IMR-90 (cell line): Measurements from ENCODE around the gene NUDT3.

Experiments used
- CHD1 ChIP-seq: IDR thresholded peaks from 2 replicates; pipeline ENCODE4 v1.6.1; 2012; ENCODE audit warnings: low read depth, low read length, improper control_type of control experiment
- FOS ChIP-seq: fragments of 150-350 bp; IDR thresholded peaks from 2 replicates; pipeline ENCODE4 v1.6.1; 2016; ENCODE audit warnings: low read depth, low read length

DNA sequence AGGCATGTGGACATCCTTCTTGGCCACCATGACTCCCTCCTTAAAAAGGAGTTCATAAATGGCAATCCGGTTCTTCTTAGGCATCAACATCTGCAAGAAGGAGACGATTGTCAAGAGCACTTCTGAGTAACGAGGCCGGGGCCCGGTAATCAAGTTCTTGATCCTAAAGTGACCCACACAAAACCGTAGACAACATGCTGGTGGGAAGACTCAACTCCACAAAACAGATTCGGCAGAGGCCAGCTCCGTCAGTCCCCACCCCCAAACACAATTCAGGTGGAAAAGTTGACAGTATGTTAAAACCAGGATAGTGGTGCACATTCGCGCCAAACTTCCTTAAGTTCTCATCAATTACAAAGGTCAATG lies 32.6 kb upstream of the NUDT3 start:
- TF ChIP-seq FOS: no peak
- no peak for TF ChIP-seq CHD1
